ENCODE data around the gene CCR7. TPM values are rescaled to one million over a fixed set of nuclear protein-coding genes. Genes with fewer than 3 reads are reported as not detected.

Gene CCR7
- total RNA-seq, 4 donors from 2014 or later = 0.12 to 0.95 (median 0.53) TPM; not detected in 1

- Histone ChIP-seq H3K4me1 (peaks cover 0 to 23% (median 0%) of the 10 kb centered on the region in 3 donors), H3K27ac (peak overlapping the region in 2 of 4 donors; percentile 45 to 51), H3K36me3 (no peaks in the 10 kb centered on the region), H3K9me3 (no peaks in the 10 kb centered on the region), H3K4me3 (no peak overlapping the region), H3K27me3 (no peaks in the 10 kb centered on the region)
- intact Hi-C loops (cut with DNase I) = no loop called here
- TF ChIP-seq POLR2A (IDR thresholded peaks at IDR 0.05) (no peak), CTCF (IDR thresholded peaks at IDR 0.05) (no peak)
- DNase-seq = no peak
- 69 to 82% methylated on average over 6 to 7 of the region's 7 CpGs for WGBS, 2 donors
Measured at GRCh38 chr17:40599468-40599763, 34.1 kb upstream of the CCR7 start.

GRCh38 chr17:40598619-40599467 is 33.6 kb upstream of the CCR7 start:
- no peaks in the 10 kb centered on the region for H3K27me3 ChIP-seq
- intact Hi-C loops (cut with DNase I) = no loop called here
- 51 to 70% methylated on average over 19 to 20 of the region's 20 CpGs for WGBS, 2 donors
- H3K9me3 ChIP-seq = no peaks in the 10 kb centered on the region
- H3K27ac ChIP-seq = peak overlapping the region in 3 of 4 donors; percentile 11 to 51 (median 45)
- H3K4me1 ChIP-seq = peaks cover 0 to 23% (median 0%) of the 10 kb centered on the region in 3 donors
- DNase-seq = no peak
- H3K4me3 ChIP-seq = no peak overlapping the region
- H3K36me3 ChIP-seq = no peaks in the 10 kb centered on the region
- no peak for TF ChIP-seq POLR2A (IDR thresholded peaks at IDR 0.05)
- TF ChIP-seq CTCF (IDR thresholded peaks at IDR 0.05) = no peak

GRCh38 chr17:40598301-40598618 is 33.0 kb upstream of the CCR7 start:
- Histone ChIP-seq H3K27ac (peak overlapping the region in 3 of 4 donors; percentile 11 to 51 (median 45)), H3K4me1 (peaks cover 0 to 23% (median 0%) of the 10 kb centered on the region in 3 donors), H3K36me3 (no peaks in the 10 kb centered on the region), H3K4me3 (no peak overlapping the region), H3K27me3 (no peaks in the 10 kb centered on the region), H3K9me3 (no peaks in the 10 kb centered on the region)
- intact Hi-C loops (cut with DNase I) = no loop called here
- no peak for DNase-seq
- TF ChIP-seq POLR2A (IDR thresholded peaks at IDR 0.05) (no peak), CTCF (IDR thresholded peaks at IDR 0.05) (no peak)
- 55 to 84% methylated on average over 5 of the region's 5 CpGs for WGBS, 2 donors

- Histone ChIP-seq H3K36me3 (no peaks in the 10 kb centered on the region), H3K9me3 (no peaks in the 10 kb centered on the region), H3K4me3 (no peak overlapping the region), H3K27me3 (no peaks in the 10 kb centered on the region), H3K27ac (peak overlapping the region in 2 of 4 donors; percentile 45 to 51), H3K4me1 (peaks cover 0 to 23% (median 0%) of the 10 kb centered on the region in 3 donors)
- WGBS, 2 donors = 74 to 83% methylated on average over 8 to 9 of the region's 9 CpGs
- DNase-seq = no peak
- TF ChIP-seq POLR2A (IDR thresholded peaks at IDR 0.05) (no peak), CTCF (IDR thresholded peaks at IDR 0.05) (no peak)
- intact Hi-C loops (cut with DNase I) = no loop called here
Measured at GRCh38 chr17:40597556-40598300, 32.5 kb upstream of the CCR7 start.

GRCh38 chr17:40597156-40597555 is 31.9 kb upstream of the CCR7 start:
- H3K4me1 ChIP-seq = peaks cover 0 to 19% (median 0%) of the 10 kb centered on the region in 3 donors
- no peaks in the 10 kb centered on the region for H3K9me3 ChIP-seq
- H3K27ac ChIP-seq = peak overlapping the region in 1 of 4 donors; percentile 10
- intact Hi-C loops (cut with DNase I) = no loop called here
- TF ChIP-seq POLR2A (IDR thresholded peaks at IDR 0.05) = no peak
- no peak for DNase-seq
- WGBS, 2 donors = 66 to 81% methylated on average over 3 of the region's 3 CpGs
- no peaks in the 10 kb centered on the region for H3K27me3 ChIP-seq
- no peaks in the 10 kb centered on the region for H3K36me3 ChIP-seq
- H3K4me3 ChIP-seq = no peak overlapping the region
